Mammary epithelial cell (primary cell): Measurements from ENCODE around the gene PRRC1.
"Not testable (repeated sequence)": the region's sequence is repeated elsewhere in the genome, so short reads cannot be mapped to it uniquely, and the experiment has no call there.

Source experiments
- CTCF ChIP-seq, 2 donors: IDR thresholded peaks in 1 of 2; conservative IDR thresholded peaks in 1 of 2; 2 replicates each; pipeline ENCODE4 v1.5.1; 2011 to 2012; ENCODE audit warnings: inconsistent platforms in 2 of 2, low read length in 2 of 2, mild to moderate bottlenecking in 2 of 2, control low read depth in 1 of 2, low read depth in 1 of 2; ENCODE audit not compliant: insufficient read depth in 1 of 2; ENCODE audit errors: extremely low read depth in 1 of 2
- EZH2 ChIP-seq: IDR thresholded peaks from 2 replicates; pipeline ENCODE4 v1.6.1; 2012; ENCODE audit warnings: low read length, inconsistent platforms, borderline replicate concordance

DNA sequence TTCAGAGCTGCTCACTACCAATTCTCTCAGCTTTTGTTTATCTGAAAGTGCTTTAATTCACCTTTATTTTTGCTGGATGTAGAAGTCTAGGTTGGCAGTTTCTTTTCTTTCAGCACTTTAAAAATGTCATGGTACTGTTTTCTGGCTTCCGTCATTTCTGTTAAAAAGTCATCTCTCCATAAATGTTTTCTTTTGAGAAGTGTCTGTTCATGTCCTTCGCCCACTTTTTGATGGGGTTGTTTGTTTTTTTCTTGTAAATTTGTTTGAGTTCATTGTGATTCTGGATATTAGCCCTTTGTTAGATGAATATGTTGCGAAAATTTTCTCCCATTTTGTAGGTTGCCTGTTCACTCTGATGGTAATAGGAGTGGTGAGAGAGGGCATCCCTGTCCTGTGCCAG is 23.1 kb downstream of the PRRC1 start:
- TF ChIP-seq CTCF (conservative IDR thresholded peaks at IDR 0.05 in 1 of 2, IDR thresholded peaks at IDR 0.05 in 1 of 2; ENCODE audit: extremely low read depth in 1 of 2, insufficient read depth in 1 of 2, low read depth in 1 of 2, low read length in 2 of 2); EZH2: not testable (repeated sequence)
